PC-9 (cell line): ENCODE data around the gene FTO. TPM values are rescaled to one million over a fixed set of nuclear protein-coding genes. Genes with fewer than 3 reads are reported as not detected.

Experiments used
- BruUV-seq: library from RNA; stranded (reverse); fragments of 400-500 nt; replicated peaks from 2 replicates; lab custom pipeline; 2021; lab: Mats Ljungman, UMichigan
- CTCF ChIA-PET: fragments of 300-600 bp; sonication (Branson Sonifier 250); formaldehyde crosslinking; loops from one replicate; lab custom pipeline; 2022; ENCODE audit warnings: antibody characterized with exemption; lab: Charles Lee
- POLR2A ChIA-PET: fragments of 300-600 bp; sonication (Branson Sonifier 250); formaldehyde crosslinking; loops from one replicate; lab custom pipeline; 2022; ENCODE audit warnings: antibody characterized with exemption; ENCODE audit not compliant: unreplicated experiment; lab: Charles Lee
- DNase-seq, 2 experiments: peaks; one replicate each; pipeline versions ENCODE4 v3.0.0 to v3.0.0-alpha.2; 2015 to 2022; ENCODE audit warnings: mixed read lengths in 1 of 2
- H2AFZ ChIP-seq: fragments of 200-600 bp; sonication (generic); 2 replicates; pipeline ENCODE4 v1.8.1; 2017; ENCODE audit warnings: antibody characterized with exemption
- H3F3A ChIP-seq: fragments of 200-600 bp; sonication (generic); 2 replicates; pipeline ENCODE4 v1.8.1; 2017; ENCODE audit warnings: antibody characterized with exemption, mild to moderate bottlenecking, low read depth; ENCODE audit not compliant: insufficient read depth
- H3K27ac ChIP-seq: fragments of 200-600 bp; sonication (generic); 2 replicates; pipeline ENCODE4 v1.6.1; 2016; ENCODE audit warnings: mixed run types
- H3K27me3 ChIP-seq: fragments of 200-600 bp; sonication (generic); 2 replicates; pipeline ENCODE4 v1.6.1; 2016; ENCODE audit warnings: low read depth, mixed run types; ENCODE audit not compliant: insufficient read depth
- H3K36me3 ChIP-seq: fragments of 200-600 bp; sonication (generic); 2 replicates; pipeline ENCODE4 v1.6.1; 2016; ENCODE audit warnings: low read depth, mixed run types
- H3K4me1 ChIP-seq: fragments of 200-600 bp; sonication (generic); replicated peaks from 2 replicates; pipeline ENCODE4 v1.6.1; 2016; ENCODE audit warnings: mixed run types; ENCODE audit not compliant: insufficient read depth
- H3K4me2 ChIP-seq: fragments of 200-600 bp; sonication (generic); 2 replicates; pipeline ENCODE4 v1.6.1; 2017; ENCODE audit warnings: mixed run types
- H3K4me3 ChIP-seq: fragments of 200-600 bp; sonication (generic); 2 replicates; pipeline ENCODE4 v1.6.1; 2016; ENCODE audit warnings: mixed run types
- H3K79me2 ChIP-seq: fragments of 200-600 bp; sonication (generic); 2 replicates; pipeline ENCODE4 v1.6.1; 2017; ENCODE audit warnings: low read depth, mixed run types
- H3K9me2 ChIP-seq: fragments of 200-600 bp; sonication (generic); 2 replicates; pipeline ENCODE4 v1.8.1; 2017; ENCODE audit warnings: mild to moderate bottlenecking; ENCODE audit not compliant: insufficient read depth
- H3K9me3 ChIP-seq: fragments of 200-600 bp; sonication (generic); 2 replicates; pipeline ENCODE4 v1.8.1; 2016; ENCODE audit warnings: low read depth; ENCODE audit not compliant: insufficient read depth
- H4K20me1 ChIP-seq: fragments of 200-600 bp; sonication (generic); 2 replicates; pipeline ENCODE4 v1.8.1; 2017; ENCODE audit not compliant: insufficient read depth
- EZH2 ChIP-seq: fragments of 200-600 bp; sonication (generic); IDR thresholded peaks from 2 replicates; pipeline ENCODE4 v1.8.0; 2017; ENCODE audit warnings: antibody characterized with exemption, low read depth
- intact Hi-C: fragments of 100-400 bp; cut with micrococcal nuclease; formaldehyde crosslinking; loops from one replicate; pipeline ENCODE4 v1.10.0; 2022; ENCODE audit not compliant: unreplicated experiment
- total RNA-seq: library from RNA; stranded (reverse); gene quantifications from 2 replicates; pipeline ENCODE4 v1.2.3, GENCODE V29; 2021
- TF ChIP-seq, protein P1 (sequence below): fragments of 200-600 bp; sonication (generic); conservative IDR thresholded peaks from 2 replicates; pipeline ENCODE4 v1.6.1; 2017; ENCODE audit warnings: mixed run types, antibody characterized with exemption, mild to moderate bottlenecking, moderate library complexity

The FTO gene
- total RNA-seq, 1 experiment from 2014 or later, result 58.1 TPM

DNA sequence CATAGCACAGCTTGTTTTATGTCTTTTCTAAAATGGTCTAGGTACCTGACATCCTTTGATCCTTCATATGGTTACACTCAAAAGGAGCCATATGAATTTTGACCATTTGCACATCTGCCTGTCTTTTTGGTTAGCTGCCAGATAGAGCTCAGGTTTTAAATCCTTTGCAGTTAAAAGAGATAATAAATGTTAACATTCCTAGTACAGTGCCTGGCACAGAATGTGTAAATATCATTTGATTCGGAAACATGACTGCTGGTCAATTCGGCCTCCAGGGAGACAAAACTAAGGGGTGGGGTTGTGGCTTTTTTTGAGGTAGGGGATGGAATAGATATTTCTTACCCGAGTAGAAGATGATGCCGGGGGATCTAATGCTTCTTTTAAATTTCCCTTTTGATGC, 64.2 kb downstream of the FTO start:
- ChIA-PET CTCF (no interaction called here), POLR2A (interaction anchor here (0.5 to 0.6 kb wide), 2 partner anchors 517 to 655 kb away, joined by 3 to 8 read pairs; no protein-coding TSS in a partner anchor)
- no TSS peak for BruUV-seq
- H3K4me2 ChIP-seq, result peak overlapping the region; percentile 42
- no peaks in the 10 kb centered on the region for H3K9me2 ChIP-seq
- peaks cover 20% of the 10 kb centered on the region for H3F3A ChIP-seq
- H3K79me2 ChIP-seq, result peaks cover 29% of the 10 kb centered on the region
- H4K20me1 ChIP-seq, result no peaks in the 10 kb centered on the region
- H3K27me3 ChIP-seq, result no peaks in the 10 kb centered on the region
- DNase-seq, result no peak
- no peaks in the 10 kb centered on the region for H3K36me3 ChIP-seq
- no peak overlapping the region for H3K4me3 ChIP-seq
- H3K27ac ChIP-seq, result peak overlapping the region; percentile 8; the same call in 1 of the 2 replicates
- TF ChIP-seq, protein P1, sequence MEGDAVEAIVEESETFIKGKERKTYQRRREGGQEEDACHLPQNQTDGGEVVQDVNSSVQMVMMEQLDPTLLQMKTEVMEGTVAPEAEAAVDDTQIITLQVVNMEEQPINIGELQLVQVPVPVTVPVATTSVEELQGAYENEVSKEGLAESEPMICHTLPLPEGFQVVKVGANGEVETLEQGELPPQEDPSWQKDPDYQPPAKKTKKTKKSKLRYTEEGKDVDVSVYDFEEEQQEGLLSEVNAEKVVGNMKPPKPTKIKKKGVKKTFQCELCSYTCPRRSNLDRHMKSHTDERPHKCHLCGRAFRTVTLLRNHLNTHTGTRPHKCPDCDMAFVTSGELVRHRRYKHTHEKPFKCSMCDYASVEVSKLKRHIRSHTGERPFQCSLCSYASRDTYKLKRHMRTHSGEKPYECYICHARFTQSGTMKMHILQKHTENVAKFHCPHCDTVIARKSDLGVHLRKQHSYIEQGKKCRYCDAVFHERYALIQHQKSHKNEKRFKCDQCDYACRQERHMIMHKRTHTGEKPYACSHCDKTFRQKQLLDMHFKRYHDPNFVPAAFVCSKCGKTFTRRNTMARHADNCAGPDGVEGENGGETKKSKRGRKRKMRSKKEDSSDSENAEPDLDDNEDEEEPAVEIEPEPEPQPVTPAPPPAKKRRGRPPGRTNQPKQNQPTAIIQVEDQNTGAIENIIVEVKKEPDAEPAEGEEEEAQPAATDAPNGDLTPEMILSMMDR, result no peak
- no peak for TF ChIP-seq EZH2
- H2AFZ ChIP-seq, result no peak overlapping the region
- intact Hi-C loops, result loop anchor here (1.0 to 5.0 kb wide), 4 partner anchors 65 to 1703 kb away; partner anchors contain the start of gene RPGRIP1L
- H3K9me3 ChIP-seq, result no peaks in the 10 kb centered on the region
- H3K4me1 ChIP-seq, result peaks cover 49% of the 10 kb centered on the region

DNA sequence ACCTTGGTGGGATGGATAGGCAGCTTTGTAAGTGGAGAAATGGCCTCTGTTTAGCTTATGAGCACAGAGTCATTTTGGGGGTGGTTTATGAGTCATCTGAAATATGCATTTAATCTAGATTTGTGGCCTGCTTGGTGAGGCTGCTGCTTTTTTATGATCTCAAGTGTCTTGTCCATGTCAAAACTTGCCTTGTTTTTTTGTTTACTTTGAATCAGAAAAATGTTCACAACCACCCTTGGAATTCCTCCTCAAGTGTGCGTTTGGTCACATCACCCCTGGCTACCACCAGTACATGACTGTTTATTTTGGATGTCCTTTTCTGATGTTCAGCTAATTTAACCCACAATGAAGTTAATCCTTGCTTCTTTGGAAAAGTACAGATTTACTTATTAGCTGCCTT, 64.6 kb downstream of the FTO start:
- CTCF ChIA-PET, result no interaction called here
- TF ChIP-seq, protein P1, result no peak
- TF ChIP-seq EZH2, result no peak
- Histone ChIP-seq H2AFZ (no peak overlapping the region), H3K27me3 (no peaks in the 10 kb centered on the region), H3F3A (peaks cover 20% of the 10 kb centered on the region), H4K20me1 (no peaks in the 10 kb centered on the region), H3K36me3 (no peaks in the 10 kb centered on the region), H3K4me3 (no peak overlapping the region), H3K4me1 (peaks cover 53% of the 10 kb centered on the region), H3K27ac (peak overlapping the region; percentile 8; the same call in 1 of the 2 replicates), H3K9me3 (no peaks in the 10 kb centered on the region), H3K4me2 (peak overlapping the region; percentile 42), H3K9me2 (no peaks in the 10 kb centered on the region), H3K79me2 (peaks cover 31% of the 10 kb centered on the region)
- intact Hi-C loops, result loop anchor here (1.0 to 5.0 kb wide), 4 partner anchors 65 to 1702 kb away; partner anchors contain the start of gene RPGRIP1L
- POLR2A ChIA-PET, result interaction anchor here (0.5 to 0.8 kb wide), 4 partner anchors 66 to 655 kb away, joined by 3 to 8 read pairs (median 5); no protein-coding TSS in a partner anchor
- DNase-seq, result peak; percentile 50 to 94
- BruUV-seq, result no TSS peak

DNA sequence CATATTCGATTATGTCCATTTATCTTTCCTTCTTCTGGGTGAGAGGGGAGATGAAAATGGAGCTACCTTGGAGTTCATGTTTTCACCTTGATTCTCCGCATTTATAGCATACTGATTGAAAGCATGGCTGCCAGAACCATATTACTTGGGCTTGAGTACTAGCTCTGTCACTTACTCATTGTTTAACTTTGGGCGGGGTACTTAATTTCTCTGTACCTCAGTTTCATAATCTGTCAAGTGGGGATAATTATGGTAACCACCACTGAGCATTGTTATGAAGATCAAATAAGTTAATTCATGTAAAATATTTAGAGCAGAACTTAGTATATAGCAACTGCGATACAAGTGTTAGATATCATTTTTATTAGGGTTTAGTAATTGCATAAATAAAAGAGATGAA, 65.2 kb downstream of the FTO start:
- POLR2A ChIA-PET, result interaction anchor here (0.6 to 0.8 kb wide), 2 partner anchors 67 to 107 kb away, joined by 3 to 7 read pairs; no protein-coding TSS in a partner anchor
- no peaks in the 10 kb centered on the region for H3K9me3 ChIP-seq
- no peaks in the 10 kb centered on the region for H3K36me3 ChIP-seq
- no peak overlapping the region for H3K27ac ChIP-seq
- intact Hi-C loops, result loop anchor here (2.0 to 5.0 kb wide), 3 partner anchors 653 to 1702 kb away; no protein-coding TSS in a partner anchor
- no peaks in the 10 kb centered on the region for H4K20me1 ChIP-seq
- H3K9me2 ChIP-seq, result no peaks in the 10 kb centered on the region
- peaks cover 56% of the 10 kb centered on the region for H3K4me1 ChIP-seq
- H2AFZ ChIP-seq, result no peak overlapping the region
- H3K27me3 ChIP-seq, result no peaks in the 10 kb centered on the region
- CTCF ChIA-PET, result no interaction called here
- H3F3A ChIP-seq, result peaks cover 20% of the 10 kb centered on the region
- no peak for DNase-seq
- H3K79me2 ChIP-seq, result peaks cover 37% of the 10 kb centered on the region
- H3K4me3 ChIP-seq, result no peak overlapping the region
- TF ChIP-seq EZH2, result no peak
- TF ChIP-seq, protein P1, result no peak
- no TSS peak for BruUV-seq
- peak overlapping the region; percentile 42 for H3K4me2 ChIP-seq
